Breast epithelium (tissue), 3 donors: ENCODE measurements around the gene KNSTRN.

Source experiments
- POLR2A ChIP-seq: fragments of 450-650 bp; IDR thresholded peaks from one replicate; pipeline ENCODE4 v1.6.1; 2016; ENCODE audit warnings: antibody characterized with exemption, mild to moderate bottlenecking, moderate library complexity
- POLR2AphosphoS5 ChIP-seq, 3 donors: sonication (generic); formaldehyde crosslinking; IDR thresholded peaks; one replicate each; pipeline ENCODE4 v1.6.1; 2017; ENCODE audit warnings: antibody characterized with exemption in 3 of 3
- TF ChIP-seq, protein P1 (sequence below), 3 donors: fragments of 450-650 bp; IDR thresholded peaks; one replicate each; pipeline ENCODE4 v1.5.1; 2016 to 2017; ENCODE audit warnings: antibody characterized with exemption in 3 of 3, mild to moderate bottlenecking in 3 of 3, moderate library complexity in 3 of 3

- TF ChIP-seq, protein P1, sequence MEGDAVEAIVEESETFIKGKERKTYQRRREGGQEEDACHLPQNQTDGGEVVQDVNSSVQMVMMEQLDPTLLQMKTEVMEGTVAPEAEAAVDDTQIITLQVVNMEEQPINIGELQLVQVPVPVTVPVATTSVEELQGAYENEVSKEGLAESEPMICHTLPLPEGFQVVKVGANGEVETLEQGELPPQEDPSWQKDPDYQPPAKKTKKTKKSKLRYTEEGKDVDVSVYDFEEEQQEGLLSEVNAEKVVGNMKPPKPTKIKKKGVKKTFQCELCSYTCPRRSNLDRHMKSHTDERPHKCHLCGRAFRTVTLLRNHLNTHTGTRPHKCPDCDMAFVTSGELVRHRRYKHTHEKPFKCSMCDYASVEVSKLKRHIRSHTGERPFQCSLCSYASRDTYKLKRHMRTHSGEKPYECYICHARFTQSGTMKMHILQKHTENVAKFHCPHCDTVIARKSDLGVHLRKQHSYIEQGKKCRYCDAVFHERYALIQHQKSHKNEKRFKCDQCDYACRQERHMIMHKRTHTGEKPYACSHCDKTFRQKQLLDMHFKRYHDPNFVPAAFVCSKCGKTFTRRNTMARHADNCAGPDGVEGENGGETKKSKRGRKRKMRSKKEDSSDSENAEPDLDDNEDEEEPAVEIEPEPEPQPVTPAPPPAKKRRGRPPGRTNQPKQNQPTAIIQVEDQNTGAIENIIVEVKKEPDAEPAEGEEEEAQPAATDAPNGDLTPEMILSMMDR (IDR thresholded peaks at IDR 0.05) = no peak
- TF ChIP-seq POLR2A (no peak), POLR2AphosphoS5 (IDR thresholded peaks at IDR 0.05) (no peak)
These were observed 57.0 kb downstream of the KNSTRN start for GRCh38 chr15:40439461-40439959.
